HepG2 (cell line): ENCODE data around the gene PSMA3. TPM values are rescaled to one million over a fixed set of nuclear protein-coding genes. Genes with fewer than 3 reads are reported as not detected.
A peak's percentile ranks its signal among the peaks of the same experiment; 100 is the strongest.

ENCODE experiments used
- ATF4 ChIP-seq, 2 experiments: fragments of 450-650 bp in 1 of 2; sonication (generic) in 1 of 2; formaldehyde crosslinking; IDR thresholded peaks; 2 replicates each; pipeline versions ENCODE4 v1.5.0 to v1.8.0; 2020 to 2022; ENCODE audit warnings: mild to moderate bottlenecking in 1 of 2, missing genetic modification reagents in 1 of 2
- CSRNP1 ChIP-seq: sonication (generic); formaldehyde crosslinking; IDR thresholded peaks from 2 replicates; pipeline ENCODE4 v1.8.1; 2023; ENCODE audit warnings: mild to moderate bottlenecking, missing genetic modification reagents
- GATAD1 ChIP-seq: IDR thresholded peaks from 2 replicates; pipeline ENCODE4 v1.6.1; 2016; ENCODE audit warnings: missing genetic modification reagents, missing compliant biosample characterization
- HINFP ChIP-seq: sonication (generic); formaldehyde crosslinking; IDR thresholded peaks from 2 replicates; pipeline ENCODE4 v1.4.0; 2020; ENCODE audit warnings: low read depth, mild to moderate bottlenecking, missing genetic modification reagents
- KDM6A ChIP-seq: IDR thresholded peaks from 2 replicates; pipeline ENCODE4 v1.6.1; 2016; ENCODE audit warnings: low read depth
- PHF8 ChIP-seq: sonication (generic); formaldehyde crosslinking; IDR thresholded peaks from 2 replicates; pipeline ENCODE4 v1.5.0; 2020; ENCODE audit warnings: missing genetic modification reagents
- RAD51 ChIP-seq: fragments of 450-650 bp; IDR thresholded peaks from 2 replicates; pipeline ENCODE4 v1.6.1; 2016; ENCODE audit warnings: borderline replicate concordance
- SIX4 ChIP-seq: sonication (generic); formaldehyde crosslinking; IDR thresholded peaks from 2 replicates; pipeline ENCODE4 v1.4.0; 2020; ENCODE audit warnings: missing genetic modification reagents
- SMAD9 ChIP-seq: sonication (generic); formaldehyde crosslinking; IDR thresholded peaks from 2 replicates; pipeline ENCODE4 v1.5.1; 2020; ENCODE audit warnings: mild to moderate bottlenecking, missing genetic modification reagents
- THAP9 ChIP-seq: sonication (generic); formaldehyde crosslinking; IDR thresholded peaks from 2 replicates; pipeline ENCODE4; 2020; ENCODE audit warnings: missing genetic modification reagents, mild to moderate bottlenecking, borderline replicate concordance
- ZFYVE20 ChIP-seq: sonication (generic); formaldehyde crosslinking; IDR thresholded peaks from 2 replicates; pipeline ENCODE4 v1.8.0; 2023; ENCODE audit warnings: low read depth, mild to moderate bottlenecking, moderate library complexity, missing genetic modification reagents, borderline replicate concordance
- ZHX2 ChIP-seq, 2 experiments: sonication (generic) in 1 of 2; formaldehyde crosslinking in 1 of 2; IDR thresholded peaks; 2 replicates each; pipeline versions ENCODE4 v1.6.1 to v1.9.0; 2014 to 2022; ENCODE audit warnings: antibody characterized with exemption in 1 of 2, borderline replicate concordance in 1 of 2, inconsistent platforms in 1 of 2, low read depth in 1 of 2, missing genetic modification reagents in 1 of 2
- ZNF441 ChIP-seq: sonication (generic); formaldehyde crosslinking; IDR thresholded peaks from 2 replicates; pipeline ENCODE4 v1.7.0; 2021; ENCODE audit warnings: missing genetic modification reagents, borderline replicate concordance
- ZNF724P ChIP-seq: sonication (generic); formaldehyde crosslinking; IDR thresholded peaks from 2 replicates; pipeline ENCODE4 v1.8.0; 2022; ENCODE audit warnings: missing genetic modification reagents, borderline replicate concordance
- polyA plus RNA-seq, 8 experiments: library from polyadenylated mRNA; depleted of rRNA in 3 of 8; stranded (reverse) in 7 of 8; unstranded in 1 of 8; fragments of >200 nt; fragmentation: Illumina TruSeq in 4 of 8; extraction: Trizol in 4 of 8; gene quantifications; 2 replicates each; pipeline versions ENCODE4 v1.2.1 to v1.2.3, GENCODE V29; 2011 to 2016; ENCODE audit warnings: low read depth in 4 of 8, missing spikeins in 1 of 8, mixed read lengths in 1 of 8; ENCODE audit not compliant: insufficient read depth in 1 of 8
- total RNA-seq, 5 experiments: library from RNA; depleted of rRNA; stranded (reverse); fragments of >200 nt; fragmentation: Illumina TruSeq; extraction: Trizol; gene quantifications; 2 replicates each; pipeline ENCODE4 v1.2.3, GENCODE V29; 2016; ENCODE audit warnings: low read depth in 1 of 5

PSMA3 gene
- total and polyA plus RNA-seq, 2 of the 13 experiments (the other 11 are each of a cell fraction or from before 2014, with no cell fraction given) = 232 to 275 TPM

- TF ChIP-seq ZHX2 (IDR thresholded peaks at IDR 0.05; ENCODE audit: low read depth) = no peak
- no peak for TF ChIP-seq ZHX2 (CRISPR knock-in tag; IDR thresholded peaks at IDR 0.05; ENCODE audit: borderline replicate concordance)
- TF ChIP-seq KDM6A (CRISPR knock-in tag) = no peak
- TF ChIP-seq ZNF441 (CRISPR knock-in tag) = peak; percentile 45; the same call in 1 of the 2 replicates
- TF ChIP-seq THAP9 (CRISPR knock-in tag) = peak; percentile 53; the same call in 1 of the 2 replicates
- TF ChIP-seq ATF4 (CRISPR knock-in tag; IDR thresholded peaks at IDR 0.05) = no peak
- no peak for TF ChIP-seq RAD51
- TF ChIP-seq SIX4 = no peak
- TF ChIP-seq ZNF724P = no peak
- TF ChIP-seq CSRNP1 (CRISPR knock-in tag) = peak; percentile 90
- TF ChIP-seq HINFP = peak; percentile 29; the same call in 1 of the 2 replicates
- TF ChIP-seq SMAD9 (CRISPR knock-in tag) = no peak
- TF ChIP-seq GATAD1 (CRISPR knock-in tag) = peak; percentile 92
- TF ChIP-seq ZFYVE20 (CRISPR knock-in tag) = no peak
- peak; percentile 97 for TF ChIP-seq PHF8 (CRISPR knock-in tag)
Measured at GRCh38 chr14:58244556-58245387, at the start of gene PSMA3 (continued).
